GM12873 (cell line): ENCODE results near the gene SLC49A4.

Experiments
- CTCF ChIP-seq: IDR thresholded peaks from 2 replicates; pipeline ENCODE4 v1.5.1; 2012; ENCODE audit warnings: low read depth, mild to moderate bottlenecking, moderate library complexity, low read length, control low read depth; ENCODE audit not compliant: insufficient read depth; ENCODE audit errors: missing control alignments

SLC49A4 gene

GRCh38 chr3:122862381-122862780 is 67.5 kb downstream of the SLC49A4 start:
- no peak for TF ChIP-seq CTCF

- no peak for TF ChIP-seq CTCF
Measured at GRCh38 chr3:122864498-122864897, 69.6 kb downstream of the SLC49A4 start.

- no peak for TF ChIP-seq CTCF
Measured at GRCh38 chr3:122868322-122868721, 73.5 kb downstream of the SLC49A4 start.

GRCh38 chr3:122873741-122874515 is 79.1 kb downstream of the SLC49A4 start:
- TF ChIP-seq CTCF: no peak

GRCh38 chr3:122875547-122876127 is 80.8 kb downstream of the SLC49A4 start:
- TF ChIP-seq CTCF: no peak

- no peak for TF ChIP-seq CTCF
Measured at GRCh38 chr3:122880173-122880572, 85.3 kb downstream of the SLC49A4 start.

- TF ChIP-seq CTCF: no peak
Measured at GRCh38 chr3:122880624-122881023, 85.8 kb downstream of the SLC49A4 start.
